Measurements from ENCODE around the gene TGFBR3. TPM values are rescaled to one million over a fixed set of nuclear protein-coding genes. Genes with fewer than 3 reads are reported as not detected.
"Not testable (repeated sequence)": the region's sequence is repeated elsewhere in the genome, so short reads cannot be mapped to it uniquely, and the experiment has no call there.

Gene TGFBR3
- total and polyA plus RNA-seq, 4 experiments from 2014 or later, result 34.5 to 47.3 (median 42.3) TPM

GRCh38 chr1:91863498-91863897, 22.5 kb downstream of the TGFBR3 start:
- ChIA-PET POLR2A (ENCODE audit: partially characterized antibody) (no interaction called here), CTCF (ENCODE audit: partially characterized antibody) (interaction anchor here (0.8 to 1.7 kb wide), 3 partner anchors 12 to 21 kb away, joined by 3 to 6 read pairs (median 3); no protein-coding TSS in a partner anchor)
- DNase-seq, result no peak
- Mint-ChIP-seq H3K27ac (peak overlapping the region in 1 of 7 donors; percentile 72), H3K9me3 (no peaks in the 10 kb centered on the region), H3K4me3 (no peak overlapping the region), H3K36me3 (peaks cover 8 to 22% of the 10 kb centered on the region in 2 donors), H3K4me1 (peaks cover 12 to 31% (median 22%) of the 10 kb centered on the region in 4 donors), H3K27me3 (no peaks in the 10 kb centered on the region)
- H3K27me3 ChIP-seq (ENCODE audit: insufficient read depth, low read length), result no peaks in the 10 kb centered on the region
- H3K9me3 ChIP-seq (ENCODE audit: control insufficient read depth in 1 of 2, low read length in 2 of 2), result no peaks in the 10 kb centered on the region
- intact Hi-C loops (cut with micrococcal nuclease), result no loop called here
- no peak overlapping the region for H3K4me3 ChIP-seq (ENCODE audit: low read length in 2 of 2)
- no peak overlapping the region for H3K27ac ChIP-seq (ENCODE audit: low read depth, low read length)
- no peaks in the 10 kb centered on the region for H3K36me3 ChIP-seq (ENCODE audit: insufficient read depth, low read length)
- H3K4me1 ChIP-seq (ENCODE audit: insufficient read depth, low read length), result peaks cover 10% of the 10 kb centered on the region

GRCh38 chr1:91862120-91862519, 23.8 kb downstream of the TGFBR3 start:
- Mint-ChIP-seq H3K4me3 (no peak overlapping the region), H3K4me1 (peaks cover 12 to 28% (median 20%) of the 10 kb centered on the region in 4 donors), H3K9me3 (no peaks in the 10 kb centered on the region), H3K27me3 (no peaks in the 10 kb centered on the region), H3K36me3 (peaks cover 8 to 28% of the 10 kb centered on the region in 2 donors), H3K27ac (peak overlapping the region in 1 of 7 donors; percentile 5)
- ChIA-PET POLR2A (ENCODE audit: partially characterized antibody) (interaction anchor here (0.5 kb wide), 1 partner anchor 232 kb away, joined by 3 read pairs; no protein-coding TSS in a partner anchor), CTCF (ENCODE audit: partially characterized antibody) (interaction anchor here (1.0 kb wide), 1 partner anchor 22 kb away, joined by 3 read pairs; no protein-coding TSS in a partner anchor)
- intact Hi-C loops (cut with micrococcal nuclease), result no loop called here
- Histone ChIP-seq H3K9me3 (ENCODE audit: control insufficient read depth in 1 of 2, low read length in 2 of 2) (no peaks in the 10 kb centered on the region), H3K4me3 (ENCODE audit: low read length in 2 of 2) (no peak overlapping the region), H3K4me1 (ENCODE audit: insufficient read depth, low read length) (peaks cover 10% of the 10 kb centered on the region), H3K27me3 (ENCODE audit: insufficient read depth, low read length) (no peaks in the 10 kb centered on the region), H3K36me3 (ENCODE audit: insufficient read depth, low read length) (no peaks in the 10 kb centered on the region), H3K27ac (ENCODE audit: low read depth, low read length) (no peak overlapping the region)
- DNase-seq, result no peak

- Histone ChIP-seq H3K4me1 (ENCODE audit: insufficient read depth, low read length) (no peaks in the 10 kb centered on the region), H3K27ac (ENCODE audit: low read depth, low read length) (no peak overlapping the region), H3K9me3 (ENCODE audit: control insufficient read depth in 1 of 2, low read length in 2 of 2) (no peaks in the 10 kb centered on the region), H3K27me3 (ENCODE audit: insufficient read depth, low read length) (no peaks in the 10 kb centered on the region), H3K36me3 (ENCODE audit: insufficient read depth, low read length) (no peaks in the 10 kb centered on the region), H3K4me3 (ENCODE audit: low read length in 2 of 2) (no peak overlapping the region)
- H3K9me3 Mint-ChIP-seq, result peaks cover 0 to 3% (median 0%) of the 10 kb centered on the region in 8 donors
- no peak overlapping the region for H3K4me3 Mint-ChIP-seq
- H3K27me3 Mint-ChIP-seq, result no peaks in the 10 kb centered on the region
- intact Hi-C loops (cut with micrococcal nuclease), result no loop called here
- H3K4me1 Mint-ChIP-seq, result peaks cover 2 to 11% (median 7%) of the 10 kb centered on the region in 4 donors
- H3K27ac Mint-ChIP-seq, result peak overlapping the region in 1 of 7 donors; percentile 32
- DNase-seq, result no peak
- POLR2A ChIA-PET (ENCODE audit: partially characterized antibody), result no interaction called here
- CTCF ChIA-PET (ENCODE audit: partially characterized antibody), result no interaction called here
- H3K36me3 Mint-ChIP-seq, result peaks cover 19 to 35% of the 10 kb centered on the region in 2 donors
Measured at GRCh38 chr1:91857557-91858239, 28.3 kb downstream of the TGFBR3 start.

- H3K27me3 ChIP-seq (ENCODE audit: insufficient read depth, low read length), result no peaks in the 10 kb centered on the region
- Mint-ChIP-seq H3K4me3 (no peak overlapping the region), H3K36me3 (peaks cover 19 to 36% of the 10 kb centered on the region in 2 donors), H3K4me1 (peaks cover 0 to 8% (median under 1%) of the 10 kb centered on the region in 4 donors), H3K9me3 (peaks cover 0 to 3% (median 0%) of the 10 kb centered on the region in 8 donors), H3K27ac (peak overlapping the region in 1 of 7 donors; percentile 46), H3K27me3 (no peaks in the 10 kb centered on the region)
- no peak overlapping the region for H3K27ac ChIP-seq (ENCODE audit: low read depth, low read length)
- POLR2A ChIA-PET (ENCODE audit: partially characterized antibody), result no interaction called here
- H3K4me3 ChIP-seq (ENCODE audit: low read length in 2 of 2), result no peak overlapping the region
- no peaks in the 10 kb centered on the region for H3K36me3 ChIP-seq (ENCODE audit: insufficient read depth, low read length)
- intact Hi-C loops (cut with micrococcal nuclease), result no loop called here
- DNase-seq, result no peak
- H3K4me1 ChIP-seq (ENCODE audit: insufficient read depth, low read length), result no peaks in the 10 kb centered on the region
- CTCF ChIA-PET (ENCODE audit: partially characterized antibody), result no interaction called here
- H3K9me3 ChIP-seq (ENCODE audit: control insufficient read depth in 1 of 2, low read length in 2 of 2), result no peaks in the 10 kb centered on the region
Measured at GRCh38 chr1:91856996-91857395, 29.0 kb downstream of the TGFBR3 start.

GRCh38 chr1:91854852-91855534, 31.0 kb downstream of the TGFBR3 start:
- H3K4me1 ChIP-seq (ENCODE audit: insufficient read depth, low read length), result no peaks in the 10 kb centered on the region
- POLR2A ChIA-PET (ENCODE audit: partially characterized antibody), result interaction anchor here (0.6 to 1.4 kb wide), 2 partner anchors 18 to 455 kb away, joined by 3 to 8 read pairs; no protein-coding TSS in a partner anchor
- peaks cover 2 to 16% (median 4%) of the 10 kb centered on the region in 4 donors for H3K4me1 Mint-ChIP-seq
- peaks cover 13 to 28% of the 10 kb centered on the region in 2 donors for H3K36me3 Mint-ChIP-seq
- intact Hi-C loops (cut with micrococcal nuclease), result no loop called here
- no peaks in the 10 kb centered on the region for H3K27me3 Mint-ChIP-seq
- CTCF ChIA-PET (ENCODE audit: partially characterized antibody), result interaction anchor here (0.6 to 1.1 kb wide), 3 partner anchors 26 to 342 kb away, joined by 3 read pairs; no protein-coding TSS in a partner anchor
- H3K36me3 ChIP-seq (ENCODE audit: insufficient read depth, low read length), result no peaks in the 10 kb centered on the region
- no peaks in the 10 kb centered on the region for H3K9me3 ChIP-seq (ENCODE audit: control insufficient read depth in 1 of 2, low read length in 2 of 2)
- no peak overlapping the region for H3K4me3 Mint-ChIP-seq
- H3K27me3 ChIP-seq (ENCODE audit: insufficient read depth, low read length), result no peaks in the 10 kb centered on the region
- peaks cover 0 to 3% (median 0%) of the 10 kb centered on the region in 8 donors for H3K9me3 Mint-ChIP-seq
- no peak for DNase-seq
- H3K27ac Mint-ChIP-seq, result no peak overlapping the region
- no peak overlapping the region for H3K4me3 ChIP-seq (ENCODE audit: low read length in 2 of 2)
- no peak overlapping the region for H3K27ac ChIP-seq (ENCODE audit: low read depth, low read length)

GRCh38 chr1:91853397-91853796, 32.6 kb downstream of the TGFBR3 start:
- Mint-ChIP-seq H3K36me3 (peaks cover 11 to 21% of the 10 kb centered on the region in 2 donors), H3K4me3 (no peak overlapping the region), H3K9me3 (peaks cover 0 to 3% (median 0%) of the 10 kb centered on the region in 8 donors), H3K4me1 (peaks cover 6 to 19% (median 14%) of the 10 kb centered on the region in 4 donors), H3K27me3 (no peaks in the 10 kb centered on the region), H3K27ac (peak overlapping the region in 1 of 7 donors; percentile 57)
- no peaks in the 10 kb centered on the region for H3K9me3 ChIP-seq (ENCODE audit: control insufficient read depth in 1 of 2, low read length in 2 of 2)
- H3K27me3 ChIP-seq (ENCODE audit: insufficient read depth, low read length), result no peaks in the 10 kb centered on the region
- no peak overlapping the region for H3K27ac ChIP-seq (ENCODE audit: low read depth, low read length)
- CTCF ChIA-PET (ENCODE audit: partially characterized antibody), result interaction anchor here (2.6 kb wide), 1 partner anchor 341 kb away, joined by 6 read pairs; no protein-coding TSS in a partner anchor
- intact Hi-C loops (cut with micrococcal nuclease), result no loop called here
- POLR2A ChIA-PET (ENCODE audit: partially characterized antibody), result no interaction called here
- no peak overlapping the region for H3K4me3 ChIP-seq (ENCODE audit: low read length in 2 of 2)
- DNase-seq, result no peak
- no peaks in the 10 kb centered on the region for H3K4me1 ChIP-seq (ENCODE audit: insufficient read depth, low read length)
- H3K36me3 ChIP-seq (ENCODE audit: insufficient read depth, low read length), result no peaks in the 10 kb centered on the region

- H3K9me3 ChIP-seq (ENCODE audit: control insufficient read depth in 1 of 2, low read length in 2 of 2); H3K4me3 ChIP-seq (ENCODE audit: low read length in 2 of 2); H3K27me3 Mint-ChIP-seq; H3K9me3 Mint-ChIP-seq; H3K27ac ChIP-seq (ENCODE audit: low read depth, low read length); H3K4me1 ChIP-seq (ENCODE audit: insufficient read depth, low read length); DNase-seq; H3K4me3 Mint-ChIP-seq; intact Hi-C loops (cut with micrococcal nuclease); H3K27me3 ChIP-seq (ENCODE audit: insufficient read depth, low read length); H3K36me3 ChIP-seq (ENCODE audit: insufficient read depth, low read length): not testable (repeated sequence)
- peaks cover 9 to 27% (median 16%) of the 10 kb centered on the region in 4 donors for H3K4me1 Mint-ChIP-seq
- ChIA-PET POLR2A (ENCODE audit: partially characterized antibody) (interaction anchor here (1.1 kb wide), 1 partner anchor 8 kb away, joined by 3 read pairs; no protein-coding TSS in a partner anchor), CTCF (ENCODE audit: partially characterized antibody) (interaction anchor here (2.1 to 2.6 kb wide), 2 partner anchors 12 to 340 kb away, joined by 6 read pairs; no protein-coding TSS in a partner anchor)
- H3K36me3 Mint-ChIP-seq, result peaks cover 11 to 15% of the 10 kb centered on the region in 2 donors
- peak overlapping the region in 1 of 7 donors; percentile 37 for H3K27ac Mint-ChIP-seq
Measured at GRCh38 chr1:91852011-91852410, 33.9 kb downstream of the TGFBR3 start.
